WTC11 (cell line): ENCODE data around the gene SLC6A18. TPM values are rescaled to one million over a fixed set of nuclear protein-coding genes. Genes with fewer than 3 reads are reported as not detected.
"Not testable (repeated sequence)": the region's sequence is repeated elsewhere in the genome, so short reads cannot be mapped to it uniquely, and the experiment has no call there.

ENCODE experiments used
- ATAC-seq: fragments of 200-7000 bp; cut with Tn5 transposase; 2 replicates; pipeline ENCODE4 v1.10.0; 2021; ENCODE audit warnings: mild to moderate bottlenecking, moderate library complexity
- CTCF ChIA-PET: fragments of 300-600 bp; sonication (Branson Sonifier 250); formaldehyde crosslinking; loops from one replicate; lab custom pipeline; 2021; ENCODE audit warnings: antibody characterized with exemption; lab: Charles Lee
- POLR2A ChIA-PET: fragments of 350-600 bp; sonication (Branson Sonifier 250); formaldehyde crosslinking; loops from one replicate; lab custom pipeline; 2021; ENCODE audit warnings: antibody characterized with exemption; lab: Charles Lee
- DNase-seq: peaks from one replicate; pipeline ENCODE4 v3.0.0; 2021; ENCODE audit warnings: low spot score
- H3K27ac Mint-ChIP-seq: 2 replicates; pipeline ENCODE4 v1.8.0; 2021; ENCODE audit warnings: mixed read lengths
- H3K27me3 Mint-ChIP-seq: 2 replicates; pipeline ENCODE4 v1.8.0; 2021; ENCODE audit warnings: low read depth, mild to moderate bottlenecking, moderate library complexity, mixed read lengths
- H3K36me3 Mint-ChIP-seq: 2 replicates; pipeline ENCODE4 v1.8.0; 2021; ENCODE audit warnings: mixed read lengths
- H3K4me1 Mint-ChIP-seq: 2 replicates; pipeline ENCODE4 v1.8.0; 2022; ENCODE audit warnings: mixed read lengths
- H3K4me3 Mint-ChIP-seq: 2 replicates; pipeline ENCODE4 v1.8.0; 2021; ENCODE audit warnings: mild to moderate bottlenecking, moderate library complexity, mixed read lengths
- H3K9me3 Mint-ChIP-seq: 2 replicates; pipeline ENCODE4 v1.8.0; 2021; ENCODE audit warnings: mixed read lengths
- ETV6 ChIP-seq: sonication (generic); formaldehyde crosslinking; IDR thresholded peaks from 2 replicates; pipeline ENCODE4 v1.8.1; 2022; ENCODE audit warnings: mild to moderate bottlenecking, missing genetic modification reagents
- GRHL2 ChIP-seq: fragments of 250-450 bp; sonication (Bioruptor Pico); IDR thresholded peaks from 2 replicates; pipeline ENCODE4 v1.8.0; 2022; ENCODE audit warnings: mild to moderate bottlenecking, moderate library complexity; ENCODE audit not compliant: insufficient replicate concordance, severe bottlenecking
- HMGA2 ChIP-seq: fragments of 250-450 bp; sonication (Bioruptor Pico); IDR thresholded peaks from 2 replicates; pipeline ENCODE4 v1.4.0; 2021; ENCODE audit warnings: mild to moderate bottlenecking, moderate library complexity
- NFE2L1 ChIP-seq: sonication (generic); formaldehyde crosslinking; IDR thresholded peaks from 2 replicates; pipeline ENCODE4 v1.8.1; 2023; ENCODE audit warnings: missing genetic modification reagents
- NR2C2 ChIP-seq: sonication (generic); formaldehyde crosslinking; IDR thresholded peaks from 2 replicates; pipeline ENCODE4 v1.8.0; 2022; ENCODE audit warnings: mild to moderate bottlenecking, missing genetic modification reagents
- ZBTB21 ChIP-seq: sonication (generic); formaldehyde crosslinking; IDR thresholded peaks from 2 replicates; pipeline ENCODE4 v1.8.1; 2023; ENCODE audit warnings: mild to moderate bottlenecking, missing genetic modification reagents, borderline replicate concordance
- ZNF138 ChIP-seq: sonication (generic); formaldehyde crosslinking; conservative IDR thresholded peaks from 2 replicates; pipeline ENCODE4 v1.8.1; 2022; ENCODE audit warnings: mild to moderate bottlenecking, moderate library complexity, missing genetic modification reagents
- ZNF671 ChIP-seq: fragments of 250-450 bp; sonication (Bioruptor Pico); IDR thresholded peaks from 2 replicates; pipeline ENCODE4 v1.8.0; 2021; ENCODE audit warnings: mild to moderate bottlenecking
- total RNA-seq: library from RNA; stranded (reverse); gene quantifications from 3 replicates; pipeline ENCODE4 v1.2.3, GENCODE V29; 2021
- TF ChIP-seq, protein P1 (sequence below): fragments of 250-450 bp; sonication (Bioruptor Pico); IDR thresholded peaks from 2 replicates; pipeline ENCODE4 v1.9.0; 2021; ENCODE audit warnings: moderate library complexity, mild to moderate bottlenecking, inconsistent platforms, borderline replicate concordance
- TF ChIP-seq, protein P2 (sequence below): sonication (generic); formaldehyde crosslinking; IDR thresholded peaks from 2 replicates; pipeline ENCODE4 v1.8.1; 2022; ENCODE audit warnings: missing genetic modification reagents, borderline replicate concordance
- TF ChIP-seq, protein P3 (sequence below): sonication (generic); formaldehyde crosslinking; IDR thresholded peaks from 2 replicates; pipeline ENCODE4 v1.8.1; 2022; ENCODE audit warnings: low read depth, mild to moderate bottlenecking, moderate library complexity, missing genetic modification reagents, borderline replicate concordance
- TF ChIP-seq, protein P4 (sequence below): fragments of 250-450 bp; sonication (Bioruptor Pico); IDR thresholded peaks from 2 replicates; pipeline ENCODE4 v1.8.0; 2021; ENCODE audit warnings: mild to moderate bottlenecking
- TF ChIP-seq, protein P5 (sequence below): sonication (generic); formaldehyde crosslinking; IDR thresholded peaks from 2 replicates; pipeline ENCODE4 v1.8.0; 2023; ENCODE audit warnings: mild to moderate bottlenecking, missing genetic modification reagents
- TF ChIP-seq, protein P6 (sequence below): sonication (generic); formaldehyde crosslinking; IDR thresholded peaks from 2 replicates; pipeline ENCODE4 v1.8.0; 2023; ENCODE audit warnings: missing genetic modification reagents, mild to moderate bottlenecking, borderline replicate concordance
- TF ChIP-seq, protein P7 (sequence below): fragments of 250-450 bp; sonication (Bioruptor Pico); conservative IDR thresholded peaks from 2 replicates; pipeline ENCODE4 v1.9.0; 2021; ENCODE audit warnings: mild to moderate bottlenecking

The SLC6A18 gene
- total RNA-seq, 1 experiment from 2014 or later, result not detected

DNA sequence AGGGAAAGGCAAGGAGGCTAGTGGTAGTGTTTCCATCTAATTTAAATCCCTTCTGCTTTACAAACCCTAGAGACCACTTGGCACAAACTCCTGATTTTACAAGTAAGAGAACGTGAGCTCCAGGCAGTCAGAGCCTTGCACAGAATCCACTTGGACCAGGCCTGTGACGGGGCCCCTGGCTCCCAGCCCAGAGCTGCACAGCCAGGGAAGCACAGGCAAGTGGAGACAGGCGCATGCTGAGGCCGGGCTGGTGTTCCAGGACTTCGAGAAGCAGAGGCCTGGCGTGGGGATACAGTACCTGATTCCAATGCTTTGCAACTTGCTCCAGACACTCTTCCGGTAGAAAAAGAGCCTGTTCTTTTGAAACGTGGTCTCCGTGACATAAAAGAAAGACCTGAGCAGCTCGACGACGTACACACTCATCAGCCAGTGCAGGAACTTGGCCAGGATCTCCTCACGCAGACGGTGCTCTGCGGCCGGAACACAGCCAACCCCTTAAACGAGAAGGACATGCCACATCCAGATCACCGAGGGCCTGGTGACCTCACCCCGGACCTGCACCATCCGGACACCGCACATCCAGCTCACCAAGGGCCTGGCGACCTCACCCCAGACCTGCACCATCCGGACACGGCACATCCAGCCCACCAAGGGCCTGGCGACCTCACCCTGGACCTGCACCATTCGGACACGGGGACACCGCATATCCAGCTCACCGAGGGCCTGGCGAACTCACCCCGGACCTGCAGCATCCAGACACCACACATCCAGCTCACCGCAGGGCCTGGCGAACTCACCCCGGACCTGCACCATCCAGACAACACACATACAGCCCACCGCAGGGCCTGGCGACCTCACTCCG lies 57.2 kb downstream of the SLC6A18 start:
- ChIA-PET CTCF (interaction anchor here (0.8 to 1.2 kb wide), 2 partner anchors 11 to 47 kb away, joined by 3 read pairs; no protein-coding TSS in a partner anchor), POLR2A (no interaction called here)
- DNase-seq (peak; percentile 7), ATAC-seq (no peak)
- Mint-ChIP-seq H3K4me3 (no peak overlapping the region), H3K27me3 (no peaks in the 10 kb centered on the region), H3K9me3 (no peaks in the 10 kb centered on the region), H3K36me3 (peaks cover 22% of the 10 kb centered on the region), H3K27ac (peak overlapping the region; percentile 45), H3K4me1 (no peaks in the 10 kb centered on the region)
- TF ChIP-seq, protein P1, sequence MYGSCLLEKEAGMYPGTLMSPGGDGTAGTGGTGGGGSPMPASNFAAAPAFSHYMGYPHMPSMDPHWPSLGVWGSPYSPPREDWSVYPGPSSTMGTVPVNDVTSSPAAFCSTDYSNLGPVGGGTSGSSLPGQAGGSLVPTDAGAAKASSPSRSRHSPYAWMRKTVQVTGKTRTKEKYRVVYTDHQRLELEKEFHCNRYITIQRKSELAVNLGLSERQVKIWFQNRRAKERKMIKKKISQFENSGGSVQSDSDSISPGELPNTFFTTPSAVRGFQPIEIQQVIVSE (CRISPR knock-in tag), result no peak
- TF ChIP-seq ZBTB21 (CRISPR knock-in tag), result no peak
- TF ChIP-seq, protein P2, sequence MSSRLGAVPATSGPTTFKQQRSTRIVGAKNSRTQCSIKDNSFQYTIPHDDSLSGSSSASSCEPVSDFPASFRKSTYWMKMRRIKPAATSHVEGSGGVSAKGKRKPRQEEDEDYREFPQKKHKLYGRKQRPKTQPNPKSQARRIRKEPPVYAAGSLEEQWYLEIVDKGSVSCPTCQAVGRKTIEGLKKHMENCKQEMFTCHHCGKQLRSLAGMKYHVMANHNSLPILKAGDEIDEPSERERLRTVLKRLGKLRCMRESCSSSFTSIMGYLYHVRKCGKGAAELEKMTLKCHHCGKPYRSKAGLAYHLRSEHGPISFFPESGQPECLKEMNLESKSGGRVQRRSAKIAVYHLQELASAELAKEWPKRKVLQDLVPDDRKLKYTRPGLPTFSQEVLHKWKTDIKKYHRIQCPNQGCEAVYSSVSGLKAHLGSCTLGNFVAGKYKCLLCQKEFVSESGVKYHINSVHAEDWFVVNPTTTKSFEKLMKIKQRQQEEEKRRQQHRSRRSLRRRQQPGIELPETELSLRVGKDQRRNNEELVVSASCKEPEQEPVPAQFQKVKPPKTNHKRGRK (CRISPR knock-in tag), result no peak
- no peak for TF ChIP-seq ETV6 (CRISPR knock-in tag)
- TF ChIP-seq ZNF671, result no peak
- TF ChIP-seq HMGA2 (CRISPR knock-in tag), result no peak
- TF ChIP-seq ZNF138, result no peak
- TF ChIP-seq, protein P3, sequence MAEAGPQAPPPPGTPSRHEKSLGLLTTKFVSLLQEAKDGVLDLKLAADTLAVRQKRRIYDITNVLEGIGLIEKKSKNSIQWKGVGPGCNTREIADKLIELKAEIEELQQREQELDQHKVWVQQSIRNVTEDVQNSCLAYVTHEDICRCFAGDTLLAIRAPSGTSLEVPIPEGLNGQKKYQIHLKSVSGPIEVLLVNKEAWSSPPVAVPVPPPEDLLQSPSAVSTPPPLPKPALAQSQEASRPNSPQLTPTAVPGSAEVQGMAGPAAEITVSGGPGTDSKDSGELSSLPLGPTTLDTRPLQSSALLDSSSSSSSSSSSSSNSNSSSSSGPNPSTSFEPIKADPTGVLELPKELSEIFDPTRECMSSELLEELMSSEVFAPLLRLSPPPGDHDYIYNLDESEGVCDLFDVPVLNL, result no peak
- TF ChIP-seq, protein P4, sequence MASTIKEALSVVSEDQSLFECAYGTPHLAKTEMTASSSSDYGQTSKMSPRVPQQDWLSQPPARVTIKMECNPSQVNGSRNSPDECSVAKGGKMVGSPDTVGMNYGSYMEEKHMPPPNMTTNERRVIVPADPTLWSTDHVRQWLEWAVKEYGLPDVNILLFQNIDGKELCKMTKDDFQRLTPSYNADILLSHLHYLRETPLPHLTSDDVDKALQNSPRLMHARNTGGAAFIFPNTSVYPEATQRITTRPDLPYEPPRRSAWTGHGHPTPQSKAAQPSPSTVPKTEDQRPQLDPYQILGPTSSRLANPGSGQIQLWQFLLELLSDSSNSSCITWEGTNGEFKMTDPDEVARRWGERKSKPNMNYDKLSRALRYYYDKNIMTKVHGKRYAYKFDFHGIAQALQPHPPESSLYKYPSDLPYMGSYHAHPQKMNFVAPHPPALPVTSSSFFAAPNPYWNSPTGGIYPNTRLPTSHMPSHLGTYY (CRISPR knock-in tag), result no peak
- TF ChIP-seq NFE2L1 (CRISPR knock-in tag), result no peak
- TF ChIP-seq NR2C2, result no peak
- TF ChIP-seq, protein P5, sequence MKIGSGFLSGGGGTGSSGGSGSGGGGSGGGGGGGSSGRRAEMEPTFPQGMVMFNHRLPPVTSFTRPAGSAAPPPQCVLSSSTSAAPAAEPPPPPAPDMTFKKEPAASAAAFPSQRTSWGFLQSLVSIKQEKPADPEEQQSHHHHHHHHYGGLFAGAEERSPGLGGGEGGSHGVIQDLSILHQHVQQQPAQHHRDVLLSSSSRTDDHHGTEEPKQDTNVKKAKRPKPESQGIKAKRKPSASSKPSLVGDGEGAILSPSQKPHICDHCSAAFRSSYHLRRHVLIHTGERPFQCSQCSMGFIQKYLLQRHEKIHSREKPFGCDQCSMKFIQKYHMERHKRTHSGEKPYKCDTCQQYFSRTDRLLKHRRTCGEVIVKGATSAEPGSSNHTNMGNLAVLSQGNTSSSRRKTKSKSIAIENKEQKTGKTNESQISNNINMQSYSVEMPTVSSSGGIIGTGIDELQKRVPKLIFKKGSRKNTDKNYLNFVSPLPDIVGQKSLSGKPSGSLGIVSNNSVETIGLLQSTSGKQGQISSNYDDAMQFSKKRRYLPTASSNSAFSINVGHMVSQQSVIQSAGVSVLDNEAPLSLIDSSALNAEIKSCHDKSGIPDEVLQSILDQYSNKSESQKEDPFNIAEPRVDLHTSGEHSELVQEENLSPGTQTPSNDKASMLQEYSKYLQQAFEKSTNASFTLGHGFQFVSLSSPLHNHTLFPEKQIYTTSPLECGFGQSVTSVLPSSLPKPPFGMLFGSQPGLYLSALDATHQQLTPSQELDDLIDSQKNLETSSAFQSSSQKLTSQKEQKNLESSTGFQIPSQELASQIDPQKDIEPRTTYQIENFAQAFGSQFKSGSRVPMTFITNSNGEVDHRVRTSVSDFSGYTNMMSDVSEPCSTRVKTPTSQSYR (CRISPR knock-in tag), result no peak
- TF ChIP-seq, protein P6, sequence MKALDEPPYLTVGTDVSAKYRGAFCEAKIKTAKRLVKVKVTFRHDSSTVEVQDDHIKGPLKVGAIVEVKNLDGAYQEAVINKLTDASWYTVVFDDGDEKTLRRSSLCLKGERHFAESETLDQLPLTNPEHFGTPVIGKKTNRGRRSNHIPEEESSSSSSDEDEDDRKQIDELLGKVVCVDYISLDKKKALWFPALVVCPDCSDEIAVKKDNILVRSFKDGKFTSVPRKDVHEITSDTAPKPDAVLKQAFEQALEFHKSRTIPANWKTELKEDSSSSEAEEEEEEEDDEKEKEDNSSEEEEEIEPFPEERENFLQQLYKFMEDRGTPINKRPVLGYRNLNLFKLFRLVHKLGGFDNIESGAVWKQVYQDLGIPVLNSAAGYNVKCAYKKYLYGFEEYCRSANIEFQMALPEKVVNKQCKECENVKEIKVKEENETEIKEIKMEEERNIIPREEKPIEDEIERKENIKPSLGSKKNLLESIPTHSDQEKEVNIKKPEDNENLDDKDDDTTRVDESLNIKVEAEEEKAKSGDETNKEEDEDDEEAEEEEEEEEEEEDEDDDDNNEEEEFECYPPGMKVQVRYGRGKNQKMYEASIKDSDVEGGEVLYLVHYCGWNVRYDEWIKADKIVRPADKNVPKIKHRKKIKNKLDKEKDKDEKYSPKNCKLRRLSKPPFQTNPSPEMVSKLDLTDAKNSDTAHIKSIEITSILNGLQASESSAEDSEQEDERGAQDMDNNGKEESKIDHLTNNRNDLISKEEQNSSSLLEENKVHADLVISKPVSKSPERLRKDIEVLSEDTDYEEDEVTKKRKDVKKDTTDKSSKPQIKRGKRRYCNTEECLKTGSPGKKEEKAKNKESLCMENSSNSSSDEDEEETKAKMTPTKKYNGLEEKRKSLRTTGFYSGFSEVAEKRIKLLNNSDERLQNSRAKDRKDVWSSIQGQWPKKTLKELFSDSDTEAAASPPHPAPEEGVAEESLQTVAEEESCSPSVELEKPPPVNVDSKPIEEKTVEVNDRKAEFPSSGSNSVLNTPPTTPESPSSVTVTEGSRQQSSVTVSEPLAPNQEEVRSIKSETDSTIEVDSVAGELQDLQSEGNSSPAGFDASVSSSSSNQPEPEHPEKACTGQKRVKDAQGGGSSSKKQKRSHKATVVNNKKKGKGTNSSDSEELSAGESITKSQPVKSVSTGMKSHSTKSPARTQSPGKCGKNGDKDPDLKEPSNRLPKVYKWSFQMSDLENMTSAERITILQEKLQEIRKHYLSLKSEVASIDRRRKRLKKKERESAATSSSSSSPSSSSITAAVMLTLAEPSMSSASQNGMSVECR (CRISPR knock-in tag), result no peak
- TF ChIP-seq GRHL2 (CRISPR knock-in tag), result no peak
- TF ChIP-seq, protein P7, sequence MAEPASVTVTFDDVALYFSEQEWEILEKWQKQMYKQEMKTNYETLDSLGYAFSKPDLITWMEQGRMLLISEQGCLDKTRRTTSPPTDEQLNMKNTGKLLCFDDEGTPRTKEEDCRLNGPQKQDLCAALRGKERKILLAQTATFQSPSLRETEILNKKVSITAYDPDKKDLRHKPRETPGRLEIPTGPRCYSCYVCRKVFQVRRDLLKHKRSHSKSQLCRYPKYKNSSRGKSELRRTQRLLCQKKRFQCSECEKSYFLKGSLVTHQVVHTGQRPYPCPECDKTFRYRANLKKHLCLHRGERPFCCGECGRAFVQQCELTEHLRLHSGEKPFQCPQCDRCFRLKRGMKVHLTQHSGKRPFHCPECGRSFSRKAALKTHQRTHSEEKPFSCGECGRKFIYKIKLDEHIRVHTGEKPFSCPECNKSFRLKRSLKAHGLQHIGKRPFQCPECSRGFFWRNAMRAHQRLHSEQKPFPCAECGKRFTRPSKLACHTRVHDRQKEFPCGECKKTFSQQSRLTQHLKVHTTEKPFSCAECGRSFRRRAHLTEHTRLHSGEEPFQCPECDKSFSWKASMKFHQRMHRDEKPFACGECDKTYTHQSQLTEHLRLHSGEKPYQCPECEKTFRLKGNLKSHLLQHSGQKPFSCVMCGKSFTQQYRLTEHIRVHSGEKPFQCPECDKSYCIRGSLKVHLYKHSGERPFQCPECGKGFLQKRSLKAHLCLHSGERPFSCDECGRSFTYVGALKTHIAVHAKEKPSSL (CRISPR knock-in tag), result no peak

DNA sequence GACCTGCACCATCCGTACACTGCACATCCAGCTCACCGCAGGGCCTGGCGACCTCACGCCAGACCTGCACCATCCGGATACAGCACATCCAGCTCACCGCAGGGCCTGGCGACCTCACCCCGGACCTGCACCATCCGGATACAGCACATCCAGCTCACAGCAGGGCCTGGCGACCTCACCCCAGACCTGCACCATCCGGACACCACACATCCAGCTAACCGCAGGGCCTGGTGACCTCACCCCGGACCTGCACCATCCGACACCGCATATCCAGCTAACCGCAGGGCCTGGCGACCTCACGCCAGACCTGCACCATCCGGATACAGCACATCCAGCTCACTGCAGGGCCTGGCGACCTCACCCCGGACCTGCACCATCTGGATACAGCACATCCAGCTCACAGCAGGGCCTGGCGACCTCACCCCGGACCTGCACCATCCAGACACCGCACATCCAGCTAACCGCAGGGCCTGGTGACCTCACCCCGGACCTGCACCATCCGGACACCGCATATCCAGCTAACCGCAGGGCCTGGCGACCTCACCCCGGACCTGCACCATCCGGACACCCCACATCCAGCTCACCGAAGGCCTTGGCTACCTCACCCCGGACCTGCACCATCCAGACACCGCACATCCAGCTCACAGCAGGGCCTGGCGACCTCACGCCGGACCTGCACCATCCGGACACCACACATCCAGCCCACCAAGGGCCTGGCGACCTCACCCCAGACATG lies 58.0 kb downstream of the SLC6A18 start:
- H3K9me3 Mint-ChIP-seq, POLR2A ChIA-PET, ATAC-seq, H3K27me3 Mint-ChIP-seq, H3K4me3 Mint-ChIP-seq, H3K4me1 Mint-ChIP-seq: not testable (repeated sequence)
- Mint-ChIP-seq H3K36me3 (peaks cover 23% of the 10 kb centered on the region), H3K27ac (peak overlapping the region; percentile 45; the same call in 1 of the 2 replicates)
- CTCF ChIA-PET, result interaction anchor here (0.8 to 1.2 kb wide), 2 partner anchors 10 to 48 kb away, joined by 3 read pairs; no protein-coding TSS in a partner anchor
- peak; percentile 6 for DNase-seq
